Activated CD4-positive, alpha-beta memory T cell treated with anti-CD3 and anti-CD28 coated beads, Interleukin-2, amount 10 ng/mL, durations not matched to agents 7 days and 5 days (primary cell): Measurements from ENCODE around the gene TRMT6. TPM values are rescaled to one million over a fixed set of nuclear protein-coding genes. Genes with fewer than 3 reads are reported as not detected.

Source experiments
- CTCF ChIA-PET: fragments of 350-600 bp; sonication (Branson Sonifier 250); formaldehyde crosslinking; loops from one replicate; lab custom pipeline; 2021; ENCODE audit warnings: antibody characterized with exemption, inconsistent platforms; lab: Charles Lee
- POLR2A ChIA-PET: fragments of 350-600 bp; sonication (Branson Sonifier 250); formaldehyde crosslinking; loops from one replicate; lab custom pipeline; 2021; ENCODE audit warnings: antibody characterized with exemption; lab: Charles Lee
- DNase-seq: peaks from one replicate; pipeline ENCODE4 v3.0.0-alpha.2; 2020
- H3K27ac Mint-ChIP-seq: one replicate; pipeline ENCODE4 v1.8.0; 2021; ENCODE audit warnings: mild to moderate bottlenecking, mixed read lengths
- H3K27me3 Mint-ChIP-seq: one replicate; pipeline ENCODE4 v1.8.0; 2021; ENCODE audit warnings: mixed read lengths
- H3K36me3 Mint-ChIP-seq: one replicate; pipeline ENCODE4 v1.8.0; 2021; ENCODE audit warnings: low read depth, mixed read lengths
- H3K4me1 Mint-ChIP-seq: one replicate; pipeline ENCODE4 v1.8.0; 2021; ENCODE audit warnings: mixed read lengths
- H3K4me3 Mint-ChIP-seq: one replicate; pipeline ENCODE4 v1.8.0; 2021; ENCODE audit warnings: mild to moderate bottlenecking, mixed read lengths
- H3K9me3 Mint-ChIP-seq: one replicate; pipeline ENCODE4 v1.8.0; 2021; ENCODE audit warnings: mixed read lengths
- total RNA-seq, 2 experiments: library from RNA; stranded (reverse); gene quantifications; one replicate each; pipeline ENCODE4 v1.2.3, GENCODE V29; 2021

TRMT6 gene
- total RNA-seq, result 10 to 100 TPM; 17.0 to 19.1 TPM

- DNase-seq, result peak; percentile 97
- Mint-ChIP-seq H3K27ac (peak within 1 kb of the TSS; percentile 80), H3K9me3 (no peaks in the 10 kb centered on the region), H3K36me3 (peaks cover 54% of the 10 kb centered on the region), H3K4me1 (peaks cover 79% of the 10 kb centered on the region), H3K27me3 (no peaks in the 10 kb centered on the region), H3K4me3 (peak within 1 kb of the TSS; percentile 81)
- ChIA-PET CTCF (no interaction called here), POLR2A (interaction anchor here (0.6 to 2.2 kb wide), 12 partner anchors 10 to 831 kb away, joined by 3 to 14 read pairs (median 3); partner anchors contain the start of gene PCNA)
Measured at GRCh38 chr20:5950271-5951031, at the start of gene TRMT6, which contains the start of gene MCM8. TRMT6 (minus strand) TSS chr20:5950533; CDS start chr20:5950405, 128 bp downstream. MCM8 (plus strand) TSS chr20:5950652; CDS start chr20:5952016, 1,364 bp downstream.

- CTCF ChIA-PET, result no interaction called here
- Mint-ChIP-seq H3K4me3 (no peak overlapping the region), H3K27me3 (no peaks in the 10 kb centered on the region), H3K9me3 (no peaks in the 10 kb centered on the region), H3K36me3 (peaks cover 26% of the 10 kb centered on the region), H3K4me1 (peaks cover 41% of the 10 kb centered on the region), H3K27ac (no peak overlapping the region)
- DNase-seq, result no peak
- POLR2A ChIA-PET, result no interaction called here
Measured at GRCh38 chr20:5999783-6000182, 49.5 kb upstream of the TRMT6 start.

GRCh38 chr20:5996765-5997164 lies 46.4 kb upstream of the TRMT6 start:
- Mint-ChIP-seq H3K4me1 (peaks cover 33% of the 10 kb centered on the region), H3K36me3 (peaks cover 30% of the 10 kb centered on the region), H3K9me3 (no peaks in the 10 kb centered on the region), H3K4me3 (no peak overlapping the region), H3K27ac (peak overlapping the region; percentile 67), H3K27me3 (no peaks in the 10 kb centered on the region)
- ChIA-PET POLR2A (interaction anchor here (0.7 to 2.1 kb wide), 3 partner anchors 9 to 45 kb away, joined by 3 to 14 read pairs (median 4); partner anchors contain the start of genes MCM8 and TRMT6), CTCF (interaction anchor here (0.7 to 2.1 kb wide), 6 partner anchors 11 to 468 kb away, joined by 3 to 11 read pairs (median 3); no protein-coding TSS in a partner anchor)
- peak; percentile 72 for DNase-seq

- Mint-ChIP-seq H3K9me3 (no peaks in the 10 kb centered on the region), H3K4me1 (peaks cover 23% of the 10 kb centered on the region), H3K4me3 (no peak overlapping the region), H3K27me3 (no peaks in the 10 kb centered on the region), H3K36me3 (peaks cover 38% of the 10 kb centered on the region), H3K27ac (no peak overlapping the region)
- no peak for DNase-seq
- ChIA-PET POLR2A (interaction anchor here (1.3 kb wide), 1 partner anchor 10 kb away, joined by 3 read pairs; no protein-coding TSS in a partner anchor), CTCF (no interaction called here)
Measured at GRCh38 chr20:5991623-5992441, 41.5 kb upstream of the TRMT6 start.

GRCh38 chr20:5990946-5991345 lies 40.6 kb upstream of the TRMT6 start:
- DNase-seq, result no peak
- no peaks in the 10 kb centered on the region for H3K9me3 Mint-ChIP-seq
- peaks cover 14% of the 10 kb centered on the region for H3K4me1 Mint-ChIP-seq
- peaks cover 40% of the 10 kb centered on the region for H3K36me3 Mint-ChIP-seq
- no peaks in the 10 kb centered on the region for H3K27me3 Mint-ChIP-seq
- no peak overlapping the region for H3K27ac Mint-ChIP-seq
- no peak overlapping the region for H3K4me3 Mint-ChIP-seq
- POLR2A ChIA-PET, result no interaction called here
- CTCF ChIA-PET, result no interaction called here

GRCh38 chr20:5989539-5989938 lies 39.2 kb upstream of the TRMT6 start:
- POLR2A ChIA-PET, result no interaction called here
- no peak overlapping the region for H3K27ac Mint-ChIP-seq
- peaks cover 4% of the 10 kb centered on the region for H3K4me1 Mint-ChIP-seq

GRCh38 chr20:5987383-5987782 lies 37.0 kb upstream of the TRMT6 start:
- Mint-ChIP-seq H3K27me3 (no peaks in the 10 kb centered on the region), H3K4me1 (peaks cover 4% of the 10 kb centered on the region), H3K36me3 (peaks cover 36% of the 10 kb centered on the region), H3K27ac (no peak overlapping the region), H3K4me3 (no peak overlapping the region), H3K9me3 (no peaks in the 10 kb centered on the region)
- no peak for DNase-seq
- ChIA-PET POLR2A (interaction anchor here (1.0 kb wide), 1 partner anchor 9 kb away, joined by 4 read pairs; no protein-coding TSS in a partner anchor), CTCF (interaction anchor here (1.2 kb wide), 1 partner anchor 9 kb away, joined by 3 read pairs; no protein-coding TSS in a partner anchor)

More at GRCh38 chr20:5989539-5989938, 39.2 kb upstream of the TRMT6 start:
- no peaks in the 10 kb centered on the region for H3K27me3 Mint-ChIP-seq
- DNase-seq, result no peak
- H3K9me3 Mint-ChIP-seq, result no peaks in the 10 kb centered on the region
- CTCF ChIA-PET, result interaction anchor here (0.6 to 1.2 kb wide), 3 partner anchors 9 to 48 kb away, joined by 3 to 4 read pairs (median 3); no protein-coding TSS in a partner anchor
- peaks cover 36% of the 10 kb centered on the region for H3K36me3 Mint-ChIP-seq
- H3K4me3 Mint-ChIP-seq, result no peak overlapping the region

- Mint-ChIP-seq H3K4me1 (no peaks in the 10 kb centered on the region), H3K27me3 (no peaks in the 10 kb centered on the region), H3K27ac (no peak overlapping the region), H3K4me3 (no peak overlapping the region), H3K9me3 (no peaks in the 10 kb centered on the region), H3K36me3 (peaks cover 54% of the 10 kb centered on the region)
- ChIA-PET CTCF (interaction anchor here (0.8 kb wide), 1 partner anchor 8 kb away, joined by 3 read pairs; no protein-coding TSS in a partner anchor), POLR2A (interaction anchor here (1.1 kb wide), 1 partner anchor 20 kb away, joined by 4 read pairs; no protein-coding TSS in a partner anchor)
- DNase-seq, result no peak
Measured at GRCh38 chr20:5980720-5981538, 30.6 kb upstream of the TRMT6 start.

- Mint-ChIP-seq H3K27me3 (no peaks in the 10 kb centered on the region), H3K4me3 (no peak overlapping the region), H3K4me1 (no peaks in the 10 kb centered on the region), H3K36me3 (peaks cover 50% of the 10 kb centered on the region), H3K27ac (no peak overlapping the region), H3K9me3 (no peaks in the 10 kb centered on the region)
- ChIA-PET POLR2A (no interaction called here), CTCF (no interaction called here)
- no peak for DNase-seq
Measured at GRCh38 chr20:5979801-5980200, 29.5 kb upstream of the TRMT6 start.

- no peaks in the 10 kb centered on the region for H3K27me3 Mint-ChIP-seq
- CTCF ChIA-PET, result interaction anchor here (0.7 to 1.5 kb wide), 3 partner anchors 9 to 19 kb away, joined by 3 to 5 read pairs (median 3); no protein-coding TSS in a partner anchor
- no peak overlapping the region for H3K27ac Mint-ChIP-seq
- POLR2A ChIA-PET, result no interaction called here
- peaks cover 54% of the 10 kb centered on the region for H3K36me3 Mint-ChIP-seq
- H3K9me3 Mint-ChIP-seq, result no peaks in the 10 kb centered on the region
- H3K4me1 Mint-ChIP-seq, result no peaks in the 10 kb centered on the region
- no peak overlapping the region for H3K4me3 Mint-ChIP-seq
- no peak for DNase-seq
Measured at GRCh38 chr20:5977975-5978374, 27.6 kb upstream of the TRMT6 start.

GRCh38 chr20:5977223-5977622 lies 26.9 kb upstream of the TRMT6 start:
- no peaks in the 10 kb centered on the region for H3K27me3 Mint-ChIP-seq
- H3K4me3 Mint-ChIP-seq, result no peak overlapping the region
- ChIA-PET CTCF (interaction anchor here (0.8 to 1.5 kb wide), 2 partner anchors 11 to 20 kb away, joined by 3 to 5 read pairs; no protein-coding TSS in a partner anchor), POLR2A (no interaction called here)
- no peak for DNase-seq
- no peak overlapping the region for H3K27ac Mint-ChIP-seq
- H3K9me3 Mint-ChIP-seq, result no peaks in the 10 kb centered on the region
- H3K36me3 Mint-ChIP-seq, result peaks cover 55% of the 10 kb centered on the region
- H3K4me1 Mint-ChIP-seq, result no peaks in the 10 kb centered on the region

GRCh38 chr20:5975778-5976177 lies 25.4 kb upstream of the TRMT6 start:
- H3K27ac Mint-ChIP-seq, result no peak overlapping the region
- POLR2A ChIA-PET, result no interaction called here
- H3K9me3 Mint-ChIP-seq, result no peaks in the 10 kb centered on the region
- H3K4me1 Mint-ChIP-seq, result no peaks in the 10 kb centered on the region
- peaks cover 55% of the 10 kb centered on the region for H3K36me3 Mint-ChIP-seq
- DNase-seq, result no peak
- no peak overlapping the region for H3K4me3 Mint-ChIP-seq
- no peaks in the 10 kb centered on the region for H3K27me3 Mint-ChIP-seq
- CTCF ChIA-PET, result no interaction called here
